ENCODE results near the gene PDE4D. TPM values are rescaled to one million over a fixed set of nuclear protein-coding genes. Genes with fewer than 3 reads are reported as not detected.

The PDE4D gene
- total and polyA plus RNA-seq, 2 experiments from 2014 or later: 21.9 to 54.2 TPM

GRCh38 chr5:59216841-59217240, 676.7 kb downstream of the PDE4D start:
- no peaks in the 10 kb centered on the region for H3K4me1 ChIP-seq (ENCODE audit: low read depth)
- no peak overlapping the region for H3K27ac ChIP-seq
- no peak overlapping the region for H3K4me3 ChIP-seq
- peaks cover 15% of the 10 kb centered on the region for H3K36me3 ChIP-seq
- no peak for DNase-seq (ENCODE audit: low read depth in 1 of 2, low spot score in 1 of 2)
- H3K9me3 ChIP-seq (ENCODE audit: low read depth): no peaks in the 10 kb centered on the region
- no peak for TF ChIP-seq CTCF (IDR thresholded peaks at IDR 0.05; ENCODE audit: low read depth, low read length)
- H3K27me3 ChIP-seq: no peaks in the 10 kb centered on the region

GRCh38 chr5:59212596-59212995, 680.9 kb downstream of the PDE4D start:
- H3K9me3 ChIP-seq (ENCODE audit: low read depth): no peaks in the 10 kb centered on the region
- peaks cover 15% of the 10 kb centered on the region for H3K36me3 ChIP-seq
- H3K27me3 ChIP-seq: no peaks in the 10 kb centered on the region
- no peaks in the 10 kb centered on the region for H3K4me1 ChIP-seq (ENCODE audit: low read depth)
- DNase-seq (ENCODE audit: low read depth in 1 of 2, low spot score in 1 of 2): no peak
- no peak overlapping the region for H3K27ac ChIP-seq
- H3K4me3 ChIP-seq: no peak overlapping the region
- TF ChIP-seq CTCF (IDR thresholded peaks at IDR 0.05; ENCODE audit: low read depth, low read length): no peak

- peak in 1 of 2 donors; percentile 80 for DNase-seq (ENCODE audit: low read depth in 1 of 2, low spot score in 1 of 2)
- peaks cover 7% of the 10 kb centered on the region for H3K36me3 ChIP-seq
- H3K9me3 ChIP-seq (ENCODE audit: low read depth): no peaks in the 10 kb centered on the region
- H3K4me3 ChIP-seq: no peak overlapping the region
- no peak for TF ChIP-seq CTCF (IDR thresholded peaks at IDR 0.05; ENCODE audit: low read depth, low read length)
- H3K27ac ChIP-seq: no peak overlapping the region
- H3K4me1 ChIP-seq (ENCODE audit: low read depth): no peaks in the 10 kb centered on the region
- H3K27me3 ChIP-seq: no peaks in the 10 kb centered on the region
These were observed 683.7 kb downstream of the PDE4D start for GRCh38 chr5:59209758-59210359.

GRCh38 chr5:59208474-59208873, 685.1 kb downstream of the PDE4D start:
- H3K4me1 ChIP-seq (ENCODE audit: low read depth): no peaks in the 10 kb centered on the region
- no peaks in the 10 kb centered on the region for H3K9me3 ChIP-seq (ENCODE audit: low read depth)

GRCh38 chr5:59207401-59207800, 686.1 kb downstream of the PDE4D start:
- Histone ChIP-seq H3K27me3 (no peaks in the 10 kb centered on the region), H3K4me3 (no peak overlapping the region), H3K27ac (no peak overlapping the region), H3K4me1 (ENCODE audit: low read depth) (no peaks in the 10 kb centered on the region), H3K9me3 (ENCODE audit: low read depth) (no peaks in the 10 kb centered on the region), H3K36me3 (no peaks in the 10 kb centered on the region)
- no peak for TF ChIP-seq CTCF (IDR thresholded peaks at IDR 0.05; ENCODE audit: low read depth, low read length)
- DNase-seq (ENCODE audit: low read depth in 1 of 2, low spot score in 1 of 2): peak in 1 of 2 donors; percentile 53

More at GRCh38 chr5:59208474-59208873, 685.1 kb downstream of the PDE4D start:
- Histone ChIP-seq H3K36me3 (no peaks in the 10 kb centered on the region), H3K27ac (no peak overlapping the region), H3K27me3 (no peaks in the 10 kb centered on the region), H3K4me3 (no peak overlapping the region)
- no peak for DNase-seq (ENCODE audit: low read depth in 1 of 2, low spot score in 1 of 2)
- no peak for TF ChIP-seq CTCF (IDR thresholded peaks at IDR 0.05; ENCODE audit: low read depth, low read length)

Measured in cardiac muscle cell (in vitro differentiated cells and primary cell).